WTC11 (cell line): ENCODE measurements around the gene OBSL1. TPM values are rescaled to one million over a fixed set of nuclear protein-coding genes. Genes with fewer than 3 reads are reported as not detected.

Source experiments
- AR ChIP-seq: fragments of 250-450 bp; sonication (Bioruptor Pico); IDR thresholded peaks from 2 replicates; pipeline ENCODE4 v1.9.0; 2021; ENCODE audit warnings: mild to moderate bottlenecking
- ATF1 ChIP-seq: sonication (generic); formaldehyde crosslinking; IDR thresholded peaks from 2 replicates; pipeline ENCODE4 v1.8.1; 2023; ENCODE audit warnings: mild to moderate bottlenecking, moderate library complexity, missing genetic modification reagents
- CBFB ChIP-seq: sonication (generic); formaldehyde crosslinking; IDR thresholded peaks from 2 replicates; pipeline ENCODE4 v1.8.1; 2022; ENCODE audit warnings: mild to moderate bottlenecking, low read depth, missing genetic modification reagents
- CREM ChIP-seq: sonication (generic); formaldehyde crosslinking; IDR thresholded peaks from 2 replicates; pipeline ENCODE4 v1.8.1; 2022; ENCODE audit warnings: mild to moderate bottlenecking, missing genetic modification reagents, moderate library complexity
- ETV6 ChIP-seq: sonication (generic); formaldehyde crosslinking; IDR thresholded peaks from 2 replicates; pipeline ENCODE4 v1.8.1; 2022; ENCODE audit warnings: mild to moderate bottlenecking, missing genetic modification reagents
- FOXJ3 ChIP-seq: sonication (generic); formaldehyde crosslinking; IDR thresholded peaks from 2 replicates; pipeline ENCODE4 v1.9.0; 2021; ENCODE audit warnings: missing genetic modification reagents, mild to moderate bottlenecking, borderline replicate concordance
- GRHL2 ChIP-seq: fragments of 250-450 bp; sonication (Bioruptor Pico); IDR thresholded peaks from 2 replicates; pipeline ENCODE4 v1.8.0; 2022; ENCODE audit warnings: mild to moderate bottlenecking, moderate library complexity; ENCODE audit not compliant: insufficient replicate concordance, severe bottlenecking
- IRF1 ChIP-seq: sonication (generic); formaldehyde crosslinking; IDR thresholded peaks from 2 replicates; pipeline ENCODE4 v1.8.0; 2023; ENCODE audit warnings: missing genetic modification reagents
- MYBL2 ChIP-seq: sonication (generic); formaldehyde crosslinking; IDR thresholded peaks from 2 replicates; pipeline ENCODE4 v1.8.1; 2023; ENCODE audit warnings: mild to moderate bottlenecking, moderate library complexity, missing genetic modification reagents
- NR2C2 ChIP-seq: sonication (generic); formaldehyde crosslinking; IDR thresholded peaks from 2 replicates; pipeline ENCODE4 v1.8.0; 2022; ENCODE audit warnings: mild to moderate bottlenecking, missing genetic modification reagents
- SOX15 ChIP-seq: fragments of 250-450 bp; sonication (Bioruptor Pico); IDR thresholded peaks from 2 replicates; pipeline ENCODE4 v1.9.0; 2021; ENCODE audit warnings: mild to moderate bottlenecking
- TEAD1 ChIP-seq: sonication (generic); formaldehyde crosslinking; IDR thresholded peaks from 2 replicates; pipeline ENCODE4 v1.8.0; 2022; ENCODE audit warnings: mild to moderate bottlenecking, missing genetic modification reagents
- TEAD4 ChIP-seq: sonication (generic); formaldehyde crosslinking; IDR thresholded peaks from 2 replicates; pipeline ENCODE4 v1.8.0; 2022; ENCODE audit warnings: mild to moderate bottlenecking, missing genetic modification reagents
- ZBTB43 ChIP-seq: sonication (generic); formaldehyde crosslinking; IDR thresholded peaks from 2 replicates; pipeline ENCODE4 v1.8.1; 2023; ENCODE audit warnings: mild to moderate bottlenecking, missing genetic modification reagents
- ZNF121 ChIP-seq: sonication (generic); formaldehyde crosslinking; IDR thresholded peaks from 2 replicates; pipeline ENCODE4 v1.8.0; 2023; ENCODE audit warnings: missing genetic modification reagents
- ZNF263 ChIP-seq: sonication (generic); formaldehyde crosslinking; IDR thresholded peaks from 2 replicates; pipeline ENCODE4 v1.8.1; 2022; ENCODE audit warnings: low read depth, mild to moderate bottlenecking, moderate library complexity, missing genetic modification reagents
- ZNF423 ChIP-seq: fragments of 250-450 bp; sonication (Bioruptor Pico); IDR thresholded peaks from 2 replicates; pipeline ENCODE4 v2.1.2; 2022; ENCODE audit warnings: mild to moderate bottlenecking, moderate library complexity
- ZNF532 ChIP-seq: fragments of 250-450 bp; sonication (Bioruptor Pico); IDR thresholded peaks from 2 replicates; pipeline ENCODE4 v1.9.0; 2021; ENCODE audit warnings: mild to moderate bottlenecking, borderline replicate concordance
- total RNA-seq: library from RNA; stranded (reverse); gene quantifications from 3 replicates; pipeline ENCODE4 v1.2.3, GENCODE V29; 2021
- TF ChIP-seq, protein P1 (sequence below): sonication (generic); formaldehyde crosslinking; IDR thresholded peaks from 2 replicates; pipeline ENCODE4 v1.8.0; 2022; ENCODE audit warnings: mild to moderate bottlenecking, missing genetic modification reagents
- TF ChIP-seq, protein P2 (sequence below): sonication (generic); formaldehyde crosslinking; IDR thresholded peaks from 2 replicates; pipeline ENCODE4 v1.8.0; 2023; ENCODE audit warnings: missing genetic modification reagents, mild to moderate bottlenecking, borderline replicate concordance
- TF ChIP-seq, protein P3 (sequence below): fragments of 250-450 bp; sonication (Bioruptor Pico); conservative IDR thresholded peaks from 2 replicates; pipeline ENCODE4 v1.9.0; 2021; ENCODE audit warnings: mild to moderate bottlenecking

The OBSL1 gene
- total RNA-seq, 1 experiment from 2014 or later, result 159 TPM

- peak; percentile 79; the same call in 1 of the 2 replicates for TF ChIP-seq ZBTB43 (CRISPR knock-in tag)
- 0 out of 2 replicates have a peak, but pooled peaks have one; percentile 52 for TF ChIP-seq ETV6 (CRISPR knock-in tag)
- no peak for TF ChIP-seq ZNF121
- no peak for TF ChIP-seq IRF1
- TF ChIP-seq GRHL2 (CRISPR knock-in tag), result no peak
- TF ChIP-seq NR2C2 (CRISPR knock-in tag), result no peak
- no peak for TF ChIP-seq SOX15
- TF ChIP-seq, protein P1, sequence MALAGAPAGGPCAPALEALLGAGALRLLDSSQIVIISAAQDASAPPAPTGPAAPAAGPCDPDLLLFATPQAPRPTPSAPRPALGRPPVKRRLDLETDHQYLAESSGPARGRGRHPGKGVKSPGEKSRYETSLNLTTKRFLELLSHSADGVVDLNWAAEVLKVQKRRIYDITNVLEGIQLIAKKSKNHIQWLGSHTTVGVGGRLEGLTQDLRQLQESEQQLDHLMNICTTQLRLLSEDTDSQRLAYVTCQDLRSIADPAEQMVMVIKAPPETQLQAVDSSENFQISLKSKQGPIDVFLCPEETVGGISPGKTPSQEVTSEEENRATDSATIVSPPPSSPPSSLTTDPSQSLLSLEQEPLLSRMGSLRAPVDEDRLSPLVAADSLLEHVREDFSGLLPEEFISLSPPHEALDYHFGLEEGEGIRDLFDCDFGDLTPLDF (CRISPR knock-in tag), result no peak
- TF ChIP-seq ZNF532, result no peak
- no peak for TF ChIP-seq MYBL2 (CRISPR knock-in tag)
- TF ChIP-seq, protein P2, sequence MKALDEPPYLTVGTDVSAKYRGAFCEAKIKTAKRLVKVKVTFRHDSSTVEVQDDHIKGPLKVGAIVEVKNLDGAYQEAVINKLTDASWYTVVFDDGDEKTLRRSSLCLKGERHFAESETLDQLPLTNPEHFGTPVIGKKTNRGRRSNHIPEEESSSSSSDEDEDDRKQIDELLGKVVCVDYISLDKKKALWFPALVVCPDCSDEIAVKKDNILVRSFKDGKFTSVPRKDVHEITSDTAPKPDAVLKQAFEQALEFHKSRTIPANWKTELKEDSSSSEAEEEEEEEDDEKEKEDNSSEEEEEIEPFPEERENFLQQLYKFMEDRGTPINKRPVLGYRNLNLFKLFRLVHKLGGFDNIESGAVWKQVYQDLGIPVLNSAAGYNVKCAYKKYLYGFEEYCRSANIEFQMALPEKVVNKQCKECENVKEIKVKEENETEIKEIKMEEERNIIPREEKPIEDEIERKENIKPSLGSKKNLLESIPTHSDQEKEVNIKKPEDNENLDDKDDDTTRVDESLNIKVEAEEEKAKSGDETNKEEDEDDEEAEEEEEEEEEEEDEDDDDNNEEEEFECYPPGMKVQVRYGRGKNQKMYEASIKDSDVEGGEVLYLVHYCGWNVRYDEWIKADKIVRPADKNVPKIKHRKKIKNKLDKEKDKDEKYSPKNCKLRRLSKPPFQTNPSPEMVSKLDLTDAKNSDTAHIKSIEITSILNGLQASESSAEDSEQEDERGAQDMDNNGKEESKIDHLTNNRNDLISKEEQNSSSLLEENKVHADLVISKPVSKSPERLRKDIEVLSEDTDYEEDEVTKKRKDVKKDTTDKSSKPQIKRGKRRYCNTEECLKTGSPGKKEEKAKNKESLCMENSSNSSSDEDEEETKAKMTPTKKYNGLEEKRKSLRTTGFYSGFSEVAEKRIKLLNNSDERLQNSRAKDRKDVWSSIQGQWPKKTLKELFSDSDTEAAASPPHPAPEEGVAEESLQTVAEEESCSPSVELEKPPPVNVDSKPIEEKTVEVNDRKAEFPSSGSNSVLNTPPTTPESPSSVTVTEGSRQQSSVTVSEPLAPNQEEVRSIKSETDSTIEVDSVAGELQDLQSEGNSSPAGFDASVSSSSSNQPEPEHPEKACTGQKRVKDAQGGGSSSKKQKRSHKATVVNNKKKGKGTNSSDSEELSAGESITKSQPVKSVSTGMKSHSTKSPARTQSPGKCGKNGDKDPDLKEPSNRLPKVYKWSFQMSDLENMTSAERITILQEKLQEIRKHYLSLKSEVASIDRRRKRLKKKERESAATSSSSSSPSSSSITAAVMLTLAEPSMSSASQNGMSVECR, result no peak
- peak; percentile 80 for TF ChIP-seq CREM (CRISPR knock-in tag)
- TF ChIP-seq, protein P3, sequence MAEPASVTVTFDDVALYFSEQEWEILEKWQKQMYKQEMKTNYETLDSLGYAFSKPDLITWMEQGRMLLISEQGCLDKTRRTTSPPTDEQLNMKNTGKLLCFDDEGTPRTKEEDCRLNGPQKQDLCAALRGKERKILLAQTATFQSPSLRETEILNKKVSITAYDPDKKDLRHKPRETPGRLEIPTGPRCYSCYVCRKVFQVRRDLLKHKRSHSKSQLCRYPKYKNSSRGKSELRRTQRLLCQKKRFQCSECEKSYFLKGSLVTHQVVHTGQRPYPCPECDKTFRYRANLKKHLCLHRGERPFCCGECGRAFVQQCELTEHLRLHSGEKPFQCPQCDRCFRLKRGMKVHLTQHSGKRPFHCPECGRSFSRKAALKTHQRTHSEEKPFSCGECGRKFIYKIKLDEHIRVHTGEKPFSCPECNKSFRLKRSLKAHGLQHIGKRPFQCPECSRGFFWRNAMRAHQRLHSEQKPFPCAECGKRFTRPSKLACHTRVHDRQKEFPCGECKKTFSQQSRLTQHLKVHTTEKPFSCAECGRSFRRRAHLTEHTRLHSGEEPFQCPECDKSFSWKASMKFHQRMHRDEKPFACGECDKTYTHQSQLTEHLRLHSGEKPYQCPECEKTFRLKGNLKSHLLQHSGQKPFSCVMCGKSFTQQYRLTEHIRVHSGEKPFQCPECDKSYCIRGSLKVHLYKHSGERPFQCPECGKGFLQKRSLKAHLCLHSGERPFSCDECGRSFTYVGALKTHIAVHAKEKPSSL (CRISPR knock-in tag), result no peak
- TF ChIP-seq ZNF423 (CRISPR knock-in tag), result peak; percentile 84
- TF ChIP-seq TEAD1 (CRISPR knock-in tag), result 0 out of 2 replicates have a peak, but pooled peaks have one; percentile 40
- no peak for TF ChIP-seq FOXJ3 (CRISPR knock-in tag)
- TF ChIP-seq TEAD4, result no peak
- no peak for TF ChIP-seq ATF1 (CRISPR knock-in tag)
- TF ChIP-seq AR (CRISPR knock-in tag), result no peak
- no peak for TF ChIP-seq CBFB (CRISPR knock-in tag)
- TF ChIP-seq ZNF263 (CRISPR knock-in tag), result no peak
Observed at GRCh38 chr2:219597552-219598307, 26.4 kb upstream of the OBSL1 start, which contains the start of gene STK11IP (continued).
